PC-3 (cell line): ENCODE measurements around the gene SDK1. TPM values are rescaled to one million over a fixed set of nuclear protein-coding genes. Genes with fewer than 3 reads are reported as not detected.

Source experiments
- ATAC-seq: fragments of 200-7000 bp; cut with Tn5 transposase; 2 replicates; pipeline ENCODE4 v1.9.1; 2020; ENCODE audit warnings: mild to moderate bottlenecking, moderate library complexity
- BruUV-seq: library from RNA; stranded (reverse); fragments of 400-500 nt; replicated peaks from 2 replicates; lab custom pipeline; 2021; lab: Mats Ljungman, UMichigan
- CTCF ChIA-PET: fragments of 300-600 bp; sonication (Branson Sonifier 250); formaldehyde crosslinking; loops from one replicate; lab custom pipeline; 2022; ENCODE audit warnings: antibody characterized with exemption; lab: Charles Lee
- POLR2A ChIA-PET: fragments of 300-600 bp; sonication (Branson Sonifier 250); formaldehyde crosslinking; loops from one replicate; lab custom pipeline; 2022; ENCODE audit warnings: antibody characterized with exemption; ENCODE audit not compliant: unreplicated experiment; lab: Charles Lee
- DNase-seq: peaks from one replicate; pipeline ENCODE4 v3.0.0-alpha.2; 2015
- H2AFZ ChIP-seq: fragments of 300-600 bp; sonication (generic); 2 replicates; pipeline ENCODE4 v1.6.0; 2016; ENCODE audit warnings: antibody characterized with exemption, low read length
- H3F3A ChIP-seq: fragments of 300-600 bp; sonication (generic); one replicate; pipeline ENCODE4 v1.6.0; 2017; ENCODE audit warnings: antibody characterized with exemption, low read length, control low read depth, mild to moderate bottlenecking; ENCODE audit not compliant: unreplicated experiment
- H3K27ac ChIP-seq: fragments of 300-600 bp; sonication (generic); 2 replicates; pipeline ENCODE4 v1.5.1; 2016; ENCODE audit warnings: mild to moderate bottlenecking, low read length
- H3K27me3 ChIP-seq: fragments of 300-600 bp; sonication (generic); 2 replicates; pipeline ENCODE4 v1.6.1; 2016; ENCODE audit warnings: low read length, mixed read lengths
- H3K36me3 ChIP-seq: fragments of 300-600 bp; sonication (generic); 2 replicates; pipeline ENCODE4 v1.6.1; 2016; ENCODE audit warnings: low read depth, mixed run types, low read length, mixed read lengths
- H3K4me1 ChIP-seq: fragments of 300-600 bp; sonication (generic); 2 replicates; pipeline ENCODE4 v1.5.1; 2016; ENCODE audit warnings: low read length; ENCODE audit not compliant: insufficient read depth
- H3K4me2 ChIP-seq: fragments of 300-600 bp; sonication (generic); 2 replicates; pipeline ENCODE4 v1.6.0; 2016; ENCODE audit warnings: low read length
- H3K4me3 ChIP-seq: fragments of 300-600 bp; sonication (generic); 2 replicates; pipeline ENCODE4 v1.5.1; 2016; ENCODE audit warnings: mild to moderate bottlenecking, low read length, mixed read lengths
- H3K79me2 ChIP-seq: fragments of 300-600 bp; sonication (generic); 2 replicates; pipeline ENCODE4 v1.6.1; 2017; ENCODE audit warnings: low read length, mixed read lengths
- H3K9ac ChIP-seq: fragments of 300-600 bp; sonication (generic); 2 replicates; pipeline ENCODE4 v1.6.0; 2016; ENCODE audit warnings: mild to moderate bottlenecking, low read length
- H3K9me2 ChIP-seq: fragments of 300-600 bp; sonication (generic); replicated peaks from 2 replicates; pipeline ENCODE4 v1.6.1; 2016; ENCODE audit warnings: mixed run types, low read length, mixed read lengths
- H3K9me3 ChIP-seq: fragments of 300-600 bp; sonication (generic); 2 replicates; pipeline ENCODE4 v1.6.1; 2016; ENCODE audit warnings: low read length, mixed read lengths
- H4K20me1 ChIP-seq: fragments of 300-600 bp; sonication (generic); 2 replicates; pipeline ENCODE4 v1.6.1; 2016; ENCODE audit warnings: low read length, mixed read lengths
- EZH2 ChIP-seq: fragments of 300-600 bp; sonication (generic); IDR thresholded peaks from one replicate; pipeline ENCODE4 v1.6.1; 2017; ENCODE audit warnings: antibody characterized with exemption, mild to moderate bottlenecking, low read length; ENCODE audit not compliant: unreplicated experiment
- EZH2phosphoT487 ChIP-seq: fragments of 300-600 bp; sonication (generic); IDR thresholded peaks from 2 replicates; pipeline ENCODE4 v1.6.1; 2018; ENCODE audit warnings: mild to moderate bottlenecking, antibody characterized with exemption, low read length, borderline replicate concordance
- intact Hi-C: fragments of 100-400 bp; cut with micrococcal nuclease; formaldehyde crosslinking; loops from 2 replicates; pipeline ENCODE4 v1.9.0; 2023
- total RNA-seq: library from RNA; depleted of rRNA; stranded (reverse); fragments of >200 nt; gene quantifications from 2 replicates; pipeline ENCODE4 v1.2.3, GENCODE V29; 2014
- TF ChIP-seq, protein P1 (sequence below): fragments of 300-600 bp; sonication (generic); conservative IDR thresholded peaks from 2 replicates; pipeline ENCODE4 v1.5.1; 2017; ENCODE audit warnings: antibody characterized with exemption, low read depth, mild to moderate bottlenecking, low read length

The SDK1 gene
- total RNA-seq, 1 experiment from 2014 or later, result 2.8 TPM

DNA sequence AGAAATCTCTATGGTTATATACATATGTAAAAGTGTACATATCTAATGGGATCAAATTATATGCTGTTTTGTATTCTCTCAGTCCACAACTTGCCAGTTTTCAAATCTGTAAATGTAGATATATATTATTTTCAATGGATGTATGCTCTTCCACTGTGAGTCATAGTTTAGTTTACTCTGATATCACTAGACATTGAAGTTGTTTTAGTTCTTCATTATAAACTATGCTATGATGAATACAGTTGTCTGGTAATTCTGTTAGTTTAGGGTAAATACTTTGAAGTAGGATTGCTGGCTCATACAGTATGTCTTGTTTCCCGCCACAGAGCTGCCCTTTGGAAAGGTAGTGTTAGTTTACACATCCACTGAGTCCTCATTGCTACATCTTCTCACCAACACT, 25.2 kb downstream of the SDK1 start:
- no TSS peak for BruUV-seq
- intact Hi-C loops, result no loop called here
- POLR2A ChIA-PET, result no interaction called here

DNA sequence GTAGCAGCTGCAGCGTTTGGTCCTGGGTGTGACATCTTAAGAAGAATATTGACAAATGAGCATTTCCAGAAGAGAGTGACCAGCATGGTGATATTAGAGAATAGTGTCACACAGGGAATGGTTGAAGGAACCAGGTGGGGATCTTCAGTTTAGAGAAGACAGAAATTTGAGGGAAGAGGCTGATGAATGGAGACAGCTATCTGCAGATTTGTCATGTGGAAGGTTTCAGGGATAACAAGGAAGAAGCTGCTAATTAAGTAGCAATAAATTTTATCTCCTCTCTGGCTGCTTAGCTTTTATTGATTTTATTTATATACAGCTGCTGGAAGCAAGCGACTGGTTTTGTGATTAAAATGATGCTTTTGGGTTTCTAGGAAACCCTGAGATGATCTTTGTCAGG, 26.0 kb downstream of the SDK1 start:
- no peak overlapping the region for H3K4me2 ChIP-seq
- intact Hi-C loops, result no loop called here
- H3K79me2 ChIP-seq, result no peaks in the 10 kb centered on the region
- H3K9me2 ChIP-seq, result no peaks in the 10 kb centered on the region
- ChIA-PET POLR2A (no interaction called here), CTCF (no interaction called here)
- H3K27ac ChIP-seq, result no peak overlapping the region
- no peak for TF ChIP-seq EZH2phosphoT487
- TF ChIP-seq EZH2, result no peak
- TF ChIP-seq, protein P1, sequence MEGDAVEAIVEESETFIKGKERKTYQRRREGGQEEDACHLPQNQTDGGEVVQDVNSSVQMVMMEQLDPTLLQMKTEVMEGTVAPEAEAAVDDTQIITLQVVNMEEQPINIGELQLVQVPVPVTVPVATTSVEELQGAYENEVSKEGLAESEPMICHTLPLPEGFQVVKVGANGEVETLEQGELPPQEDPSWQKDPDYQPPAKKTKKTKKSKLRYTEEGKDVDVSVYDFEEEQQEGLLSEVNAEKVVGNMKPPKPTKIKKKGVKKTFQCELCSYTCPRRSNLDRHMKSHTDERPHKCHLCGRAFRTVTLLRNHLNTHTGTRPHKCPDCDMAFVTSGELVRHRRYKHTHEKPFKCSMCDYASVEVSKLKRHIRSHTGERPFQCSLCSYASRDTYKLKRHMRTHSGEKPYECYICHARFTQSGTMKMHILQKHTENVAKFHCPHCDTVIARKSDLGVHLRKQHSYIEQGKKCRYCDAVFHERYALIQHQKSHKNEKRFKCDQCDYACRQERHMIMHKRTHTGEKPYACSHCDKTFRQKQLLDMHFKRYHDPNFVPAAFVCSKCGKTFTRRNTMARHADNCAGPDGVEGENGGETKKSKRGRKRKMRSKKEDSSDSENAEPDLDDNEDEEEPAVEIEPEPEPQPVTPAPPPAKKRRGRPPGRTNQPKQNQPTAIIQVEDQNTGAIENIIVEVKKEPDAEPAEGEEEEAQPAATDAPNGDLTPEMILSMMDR, result no peak
- H3K27me3 ChIP-seq, result peaks cover 4% of the 10 kb centered on the region
- no peaks in the 10 kb centered on the region for H3K4me1 ChIP-seq
- no peaks in the 10 kb centered on the region for H4K20me1 ChIP-seq
- H3K36me3 ChIP-seq, result no peaks in the 10 kb centered on the region
- no TSS peak for BruUV-seq
- H3K9me3 ChIP-seq, result no peaks in the 10 kb centered on the region
- no peak overlapping the region for H2AFZ ChIP-seq
- DNase-seq, result no peak
- no peak overlapping the region for H3K4me3 ChIP-seq
- H3K9ac ChIP-seq, result no peak overlapping the region
- H3F3A ChIP-seq, result no peaks in the 10 kb centered on the region
- ATAC-seq, result no peak

More for the DNA sequence above, 25.2 kb downstream of the SDK1 start:
- TF ChIP-seq, protein P1, result no peak
- TF ChIP-seq EZH2, result no peak
- TF ChIP-seq EZH2phosphoT487, result no peak
- Histone ChIP-seq H3K9ac (no peak overlapping the region), H3K27me3 (peaks cover 4% of the 10 kb centered on the region), H3K4me3 (no peak overlapping the region), H2AFZ (no peak overlapping the region), H3K4me2 (no peak overlapping the region), H3K9me3 (no peaks in the 10 kb centered on the region), H3K4me1 (no peaks in the 10 kb centered on the region), H3F3A (no peaks in the 10 kb centered on the region), H3K9me2 (no peaks in the 10 kb centered on the region), H3K27ac (no peak overlapping the region), H3K36me3 (no peaks in the 10 kb centered on the region), H4K20me1 (no peaks in the 10 kb centered on the region), H3K79me2 (no peaks in the 10 kb centered on the region)
- DNase-seq, result peak; percentile 19
- ATAC-seq, result peak; percentile 68
- CTCF ChIA-PET, result no interaction called here

DNA sequence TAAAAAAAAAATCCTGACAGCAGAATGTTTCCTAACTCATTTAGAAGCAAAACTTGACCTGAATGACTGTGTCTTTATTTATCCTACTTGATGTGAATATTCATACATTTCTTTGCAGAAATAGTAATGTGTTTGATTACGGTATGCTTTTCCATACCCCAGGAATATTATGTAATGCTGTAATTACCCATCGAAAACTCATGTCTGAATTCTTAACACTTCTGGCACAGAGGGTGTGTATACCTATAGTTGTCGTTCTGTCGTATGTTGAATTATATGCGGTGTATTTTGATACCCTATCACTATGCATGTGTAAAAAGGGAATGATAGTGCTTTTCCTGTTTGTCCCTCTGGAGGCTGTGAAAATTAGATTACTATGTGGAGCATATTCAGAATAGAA, 26.6 kb downstream of the SDK1 start:
- no peak for ATAC-seq
- POLR2A ChIA-PET, result no interaction called here
- H3K4me3 ChIP-seq, result no peak overlapping the region

More for the DNA sequence above, 26.6 kb downstream of the SDK1 start:
- no TSS peak for BruUV-seq
- no peaks in the 10 kb centered on the region for H3F3A ChIP-seq
- no peaks in the 10 kb centered on the region for H3K9me2 ChIP-seq
- no peak overlapping the region for H3K9ac ChIP-seq
- no peak overlapping the region for H2AFZ ChIP-seq
- H3K36me3 ChIP-seq, result no peaks in the 10 kb centered on the region
- H4K20me1 ChIP-seq, result no peaks in the 10 kb centered on the region
- H3K4me1 ChIP-seq, result no peaks in the 10 kb centered on the region
- H3K27me3 ChIP-seq, result peaks cover 4% of the 10 kb centered on the region
- DNase-seq, result no peak
- no peak overlapping the region for H3K4me2 ChIP-seq
- TF ChIP-seq EZH2 (no peak), EZH2phosphoT487 (no peak)
- TF ChIP-seq, protein P1, result no peak
- H3K27ac ChIP-seq, result no peak overlapping the region
- intact Hi-C loops, result no loop called here
- no peaks in the 10 kb centered on the region for H3K9me3 ChIP-seq
- CTCF ChIA-PET, result no interaction called here
- H3K79me2 ChIP-seq, result no peaks in the 10 kb centered on the region
